ENCODE results near the gene NOS3. TPM values are rescaled to one million over a fixed set of nuclear protein-coding genes. Genes with fewer than 3 reads are reported as not detected.

The NOS3 gene
- total and polyA plus RNA-seq, 2 experiments from 2014 or later = 2.6 to 6.1 TPM

DNA sequence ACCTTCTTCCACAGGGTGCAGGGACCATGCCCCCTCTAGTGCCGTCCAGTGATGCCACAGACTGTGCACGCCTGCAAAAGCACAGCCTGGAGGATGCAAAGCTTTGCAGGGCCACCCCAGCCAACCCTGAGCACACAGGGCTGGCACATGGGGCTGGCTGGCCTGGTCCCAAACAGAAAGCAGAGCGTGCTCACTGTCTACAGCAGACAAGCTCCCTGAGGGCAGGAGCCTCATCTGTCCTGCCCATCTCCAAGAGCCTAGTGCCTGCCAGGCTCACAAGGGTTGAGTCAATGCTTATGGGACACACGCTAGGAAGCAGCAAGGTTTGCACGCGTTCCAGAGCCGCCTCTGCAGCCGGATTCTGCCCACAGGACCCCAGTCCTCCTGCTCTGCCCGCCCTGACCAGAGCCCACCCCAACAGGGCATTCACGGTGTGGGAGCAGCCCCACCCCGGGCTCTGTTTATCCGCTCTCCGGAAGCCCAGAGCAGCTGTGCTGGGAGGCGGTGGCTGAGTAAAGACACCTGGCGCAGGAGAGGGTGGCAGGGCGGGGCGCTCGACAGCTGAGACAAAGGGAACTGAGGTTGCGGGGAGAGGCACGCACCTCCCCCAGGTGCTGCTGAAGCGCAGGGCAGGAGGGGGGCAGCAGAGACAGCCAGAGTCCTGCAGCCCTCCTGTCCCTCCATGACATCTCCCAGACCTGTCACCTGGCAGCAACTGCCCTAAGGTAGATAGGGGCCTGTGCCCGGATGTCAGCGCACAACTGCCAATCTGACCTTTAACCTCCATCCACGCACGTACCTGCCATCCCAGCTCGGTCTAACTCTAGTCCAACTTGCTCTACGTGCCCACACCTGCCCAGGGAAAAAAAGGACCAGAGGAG lies 17.0 kb upstream of the NOS3 start:
- peaks cover 39% of the 10 kb centered on the region for H3K4me1 ChIP-seq (ENCODE audit: insufficient read depth)
- Mint-ChIP-seq H3K9me3 (peaks cover 3% of the 10 kb centered on the region; the same call in 2 of the 3 replicates), H3K4me3 (peak overlapping the region; percentile 83), H3K4me1 (peaks cover 59% of the 10 kb centered on the region), H3K27me3 (ENCODE audit: insufficient read depth, low read depth, poor library complexity) (peaks cover 43% of the 10 kb centered on the region), H3K36me3 (ENCODE audit: low read depth) (no peaks in the 10 kb centered on the region; the same call in 2 of the 3 replicates), H3K27ac (no peak overlapping the region)
- H3K27me3 ChIP-seq (ENCODE audit: insufficient read depth) = peaks cover 31% of the 10 kb centered on the region
- H2AFZ ChIP-seq = no peak overlapping the region
- no peaks in the 10 kb centered on the region for H3K9me2 ChIP-seq (ENCODE audit: insufficient read depth)
- no peak overlapping the region for H3K27ac ChIP-seq (ENCODE audit: low read depth)
- H3K79me2 ChIP-seq (replicated peaks; ENCODE audit: insufficient read depth) = no peaks in the 10 kb centered on the region
- no peaks in the 10 kb centered on the region for H3K36me3 ChIP-seq (ENCODE audit: insufficient read depth)
- peak; percentile 3 for ATAC-seq
- TF ChIP-seq, protein P1, sequence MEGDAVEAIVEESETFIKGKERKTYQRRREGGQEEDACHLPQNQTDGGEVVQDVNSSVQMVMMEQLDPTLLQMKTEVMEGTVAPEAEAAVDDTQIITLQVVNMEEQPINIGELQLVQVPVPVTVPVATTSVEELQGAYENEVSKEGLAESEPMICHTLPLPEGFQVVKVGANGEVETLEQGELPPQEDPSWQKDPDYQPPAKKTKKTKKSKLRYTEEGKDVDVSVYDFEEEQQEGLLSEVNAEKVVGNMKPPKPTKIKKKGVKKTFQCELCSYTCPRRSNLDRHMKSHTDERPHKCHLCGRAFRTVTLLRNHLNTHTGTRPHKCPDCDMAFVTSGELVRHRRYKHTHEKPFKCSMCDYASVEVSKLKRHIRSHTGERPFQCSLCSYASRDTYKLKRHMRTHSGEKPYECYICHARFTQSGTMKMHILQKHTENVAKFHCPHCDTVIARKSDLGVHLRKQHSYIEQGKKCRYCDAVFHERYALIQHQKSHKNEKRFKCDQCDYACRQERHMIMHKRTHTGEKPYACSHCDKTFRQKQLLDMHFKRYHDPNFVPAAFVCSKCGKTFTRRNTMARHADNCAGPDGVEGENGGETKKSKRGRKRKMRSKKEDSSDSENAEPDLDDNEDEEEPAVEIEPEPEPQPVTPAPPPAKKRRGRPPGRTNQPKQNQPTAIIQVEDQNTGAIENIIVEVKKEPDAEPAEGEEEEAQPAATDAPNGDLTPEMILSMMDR (conservative IDR thresholded peaks at IDR 0.05; ENCODE audit: low read depth in 2 of 2) = no peak
- no peak for TF ChIP-seq JUNB (IDR thresholded peaks at IDR 0.05; ENCODE audit: unreplicated experiment)
- TF ChIP-seq NANOG (IDR thresholded peaks at IDR 0.05; ENCODE audit: borderline replicate concordance) = no peak
- TF ChIP-seq, protein P2, sequence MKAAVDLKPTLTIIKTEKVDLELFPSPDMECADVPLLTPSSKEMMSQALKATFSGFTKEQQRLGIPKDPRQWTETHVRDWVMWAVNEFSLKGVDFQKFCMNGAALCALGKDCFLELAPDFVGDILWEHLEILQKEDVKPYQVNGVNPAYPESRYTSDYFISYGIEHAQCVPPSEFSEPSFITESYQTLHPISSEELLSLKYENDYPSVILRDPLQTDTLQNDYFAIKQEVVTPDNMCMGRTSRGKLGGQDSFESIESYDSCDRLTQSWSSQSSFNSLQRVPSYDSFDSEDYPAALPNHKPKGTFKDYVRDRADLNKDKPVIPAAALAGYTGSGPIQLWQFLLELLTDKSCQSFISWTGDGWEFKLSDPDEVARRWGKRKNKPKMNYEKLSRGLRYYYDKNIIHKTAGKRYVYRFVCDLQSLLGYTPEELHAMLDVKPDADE (IDR thresholded peaks at IDR 0.05) = no peak
- TF ChIP-seq EZH2 (IDR thresholded peaks at IDR 0.05; ENCODE audit: low read depth, unreplicated experiment) = no peak
- TF ChIP-seq, protein P3, sequence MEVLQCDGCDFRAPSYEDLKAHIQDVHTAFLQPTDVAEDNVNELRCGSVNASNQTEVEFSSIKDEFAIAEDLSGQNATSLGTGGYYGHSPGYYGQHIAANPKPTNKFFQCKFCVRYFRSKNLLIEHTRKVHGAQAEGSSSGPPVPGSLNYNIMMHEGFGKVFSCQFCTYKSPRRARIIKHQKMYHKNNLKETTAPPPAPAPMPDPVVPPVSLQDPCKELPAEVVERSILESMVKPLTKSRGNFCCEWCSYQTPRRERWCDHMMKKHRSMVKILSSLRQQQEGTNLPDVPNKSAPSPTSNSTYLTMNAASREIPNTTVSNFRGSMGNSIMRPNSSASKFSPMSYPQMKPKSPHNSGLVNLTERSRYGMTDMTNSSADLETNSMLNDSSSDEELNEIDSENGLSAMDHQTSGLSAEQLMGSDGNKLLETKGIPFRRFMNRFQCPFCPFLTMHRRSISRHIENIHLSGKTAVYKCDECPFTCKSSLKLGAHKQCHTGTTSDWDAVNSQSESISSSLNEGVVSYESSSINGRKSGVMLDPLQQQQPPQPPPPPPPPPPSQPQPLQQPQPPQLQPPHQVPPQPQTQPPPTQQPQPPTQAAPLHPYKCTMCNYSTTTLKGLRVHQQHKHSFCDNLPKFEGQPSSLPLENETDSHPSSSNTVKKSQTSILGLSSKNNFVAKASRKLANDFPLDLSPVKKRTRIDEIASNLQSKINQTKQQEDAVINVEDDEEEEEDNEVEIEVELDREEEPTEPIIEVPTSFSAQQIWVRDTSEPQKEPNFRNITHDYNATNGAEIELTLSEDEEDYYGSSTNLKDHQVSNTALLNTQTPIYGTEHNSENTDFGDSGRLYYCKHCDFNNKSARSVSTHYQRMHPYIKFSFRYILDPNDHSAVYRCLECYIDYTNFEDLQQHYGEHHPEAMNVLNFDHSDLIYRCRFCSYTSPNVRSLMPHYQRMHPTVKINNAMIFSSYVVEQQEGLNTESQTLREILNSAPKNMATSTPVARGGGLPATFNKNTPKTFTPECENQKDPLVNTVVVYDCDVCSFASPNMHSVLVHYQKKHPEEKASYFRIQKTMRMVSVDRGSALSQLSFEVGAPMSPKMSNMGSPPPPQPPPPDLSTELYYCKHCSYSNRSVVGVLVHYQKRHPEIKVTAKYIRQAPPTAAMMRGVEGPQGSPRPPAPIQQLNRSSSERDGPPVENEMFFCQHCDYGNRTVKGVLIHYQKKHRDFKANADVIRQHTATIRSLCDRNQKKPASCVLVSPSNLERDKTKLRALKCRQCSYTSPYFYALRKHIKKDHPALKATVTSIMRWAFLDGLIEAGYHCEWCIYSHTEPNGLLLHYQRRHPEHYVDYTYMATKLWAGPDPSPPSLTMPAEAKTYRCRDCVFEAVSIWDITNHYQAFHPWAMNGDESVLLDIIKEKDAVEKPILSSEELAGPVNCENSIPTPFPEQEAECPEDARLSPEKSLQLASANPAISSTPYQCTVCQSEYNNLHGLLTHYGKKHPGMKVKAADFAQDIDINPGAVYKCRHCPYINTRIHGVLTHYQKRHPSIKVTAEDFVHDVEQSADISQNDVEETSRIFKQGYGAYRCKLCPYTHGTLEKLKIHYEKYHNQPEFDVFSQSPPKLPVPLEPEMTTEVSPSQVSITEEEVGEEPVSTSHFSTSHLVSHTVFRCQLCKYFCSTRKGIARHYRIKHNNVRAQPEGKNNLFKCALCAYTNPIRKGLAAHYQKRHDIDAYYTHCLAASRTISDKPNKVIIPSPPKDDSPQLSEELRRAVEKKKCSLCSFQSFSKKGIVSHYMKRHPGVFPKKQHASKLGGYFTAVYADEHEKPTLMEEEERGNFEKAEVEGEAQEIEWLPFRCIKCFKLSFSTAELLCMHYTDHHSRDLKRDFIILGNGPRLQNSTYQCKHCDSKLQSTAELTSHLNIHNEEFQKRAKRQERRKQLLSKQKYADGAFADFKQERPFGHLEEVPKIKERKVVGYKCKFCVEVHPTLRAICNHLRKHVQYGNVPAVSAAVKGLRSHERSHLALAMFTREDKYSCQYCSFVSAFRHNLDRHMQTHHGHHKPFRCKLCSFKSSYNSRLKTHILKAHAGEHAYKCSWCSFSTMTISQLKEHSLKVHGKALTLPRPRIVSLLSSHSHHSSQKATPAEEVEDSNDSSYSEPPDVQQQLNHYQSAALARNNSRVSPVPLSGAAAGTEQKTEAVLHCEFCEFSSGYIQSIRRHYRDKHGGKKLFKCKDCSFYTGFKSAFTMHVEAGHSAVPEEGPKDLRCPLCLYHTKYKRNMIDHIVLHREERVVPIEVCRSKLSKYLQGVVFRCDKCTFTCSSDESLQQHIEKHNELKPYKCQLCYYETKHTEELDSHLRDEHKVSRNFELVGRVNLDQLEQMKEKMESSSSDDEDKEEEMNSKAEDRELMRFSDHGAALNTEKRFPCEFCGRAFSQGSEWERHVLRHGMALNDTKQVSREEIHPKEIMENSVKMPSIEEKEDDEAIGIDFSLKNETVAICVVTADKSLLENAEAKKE (CRISPR knock-in tag; IDR thresholded peaks at IDR 0.05) = no peak
- TF ChIP-seq EZH2phosphoT487 (IDR thresholded peaks at IDR 0.05; ENCODE audit: unreplicated experiment) = no peak
- no peak for TF ChIP-seq CREB1 (CRISPR knock-in tag; IDR thresholded peaks at IDR 0.05; ENCODE audit: low read depth)
- H4K20me1 ChIP-seq (replicated peaks; ENCODE audit: insufficient read depth) = no peaks in the 10 kb centered on the region
- DNase-seq (ENCODE audit: low spot score) = peak; percentile 77
- H3K4me3 ChIP-seq = peak overlapping the region; percentile 82
- H3K4me2 ChIP-seq = peak overlapping the region; percentile 90
- H3F3A ChIP-seq (replicated peaks; ENCODE audit: low read depth) = no peaks in the 10 kb centered on the region

All from GM23338 (cell line).